ENCODE results near the gene UGT2B11. TPM values are rescaled to one million over a fixed set of nuclear protein-coding genes. Genes with fewer than 3 reads are reported as not detected.
"Not testable (repeated sequence)": the region's sequence is repeated elsewhere in the genome, so short reads cannot be mapped to it uniquely, and the experiment has no call there.

The UGT2B11 gene
- total RNA-seq, 1 donor from 2014 or later = not detected

DNA sequence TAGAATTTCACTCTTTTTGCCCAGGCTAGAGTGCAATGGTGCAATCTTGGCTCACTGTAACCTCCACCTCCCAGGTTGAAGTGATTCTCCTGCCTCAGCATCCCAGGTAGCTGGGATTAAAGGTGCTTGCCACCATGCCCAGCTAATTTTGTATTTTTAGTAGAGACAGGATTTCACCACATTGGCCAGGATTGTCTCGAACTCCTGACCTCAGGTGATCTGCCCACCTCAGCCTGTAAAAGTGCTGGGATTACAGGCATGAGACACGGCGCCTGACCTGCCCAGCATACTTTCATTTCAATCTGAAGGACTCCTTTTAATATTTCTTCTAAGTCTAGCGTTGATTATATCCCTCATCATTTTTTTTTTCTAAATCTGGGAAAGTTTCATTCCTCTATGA, 45.4 kb downstream of the UGT2B11 start:
- DNase-seq = not testable (repeated sequence)

DNA sequence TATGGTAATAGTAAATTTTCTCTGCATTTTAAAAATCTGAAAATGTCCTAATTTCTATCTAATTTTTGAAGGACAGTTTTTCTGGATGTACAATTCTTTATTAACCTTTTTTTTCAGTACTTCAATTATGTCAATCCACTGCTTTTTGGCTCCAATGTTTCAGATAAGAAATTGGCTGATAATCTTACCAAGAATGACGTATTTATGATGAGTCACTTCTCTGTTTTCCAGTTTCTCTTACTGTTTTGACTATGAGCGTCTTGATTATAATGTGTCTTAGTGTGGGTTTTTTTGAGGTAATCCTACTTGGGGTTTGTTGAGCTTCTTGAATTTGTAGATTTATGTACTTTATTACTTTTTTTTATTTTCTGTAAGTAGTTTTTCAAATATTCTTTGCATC, 47.2 kb downstream of the UGT2B11 start:
- no peak for DNase-seq

DNA sequence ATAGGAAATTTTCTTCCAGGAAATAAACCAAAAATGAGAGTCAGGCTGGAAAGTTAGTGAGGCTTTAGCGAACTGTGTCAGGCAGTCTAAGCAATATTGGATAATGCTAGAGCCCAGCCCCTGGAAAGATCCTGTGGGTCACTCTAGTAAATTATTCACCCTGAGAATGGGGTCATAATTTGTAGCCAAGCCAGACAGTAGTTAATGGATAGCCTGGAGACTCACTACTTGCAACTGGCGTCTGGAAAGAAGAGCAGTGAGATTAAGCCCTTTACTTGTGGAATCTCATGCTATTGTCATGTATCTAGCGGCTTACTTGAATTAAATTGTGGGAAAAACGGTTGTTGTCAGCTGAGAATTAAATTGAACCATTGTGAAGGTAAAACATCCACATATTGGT, 48.2 kb downstream of the UGT2B11 start:
- not testable (repeated sequence) for DNase-seq

DNA sequence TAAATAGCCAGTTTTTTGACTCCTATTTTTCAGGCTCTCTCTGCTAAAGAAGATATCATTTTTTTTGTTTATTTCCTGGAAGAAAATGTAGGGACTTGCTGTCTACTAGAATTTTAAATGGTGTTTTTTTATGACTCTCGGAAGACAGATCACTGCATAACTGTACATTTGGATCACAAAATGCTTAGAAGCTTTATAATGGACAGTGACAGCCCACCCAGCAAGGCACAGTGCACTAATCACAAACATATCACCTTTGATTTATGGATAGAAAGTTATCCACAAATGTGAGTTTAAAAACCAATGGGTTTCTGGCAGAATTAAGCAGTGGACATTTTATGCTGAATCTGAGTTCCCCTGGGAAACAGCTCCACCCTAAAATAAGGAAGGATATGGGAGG, 48.8 kb downstream of the UGT2B11 start:
- not testable (repeated sequence) for DNase-seq

DNA sequence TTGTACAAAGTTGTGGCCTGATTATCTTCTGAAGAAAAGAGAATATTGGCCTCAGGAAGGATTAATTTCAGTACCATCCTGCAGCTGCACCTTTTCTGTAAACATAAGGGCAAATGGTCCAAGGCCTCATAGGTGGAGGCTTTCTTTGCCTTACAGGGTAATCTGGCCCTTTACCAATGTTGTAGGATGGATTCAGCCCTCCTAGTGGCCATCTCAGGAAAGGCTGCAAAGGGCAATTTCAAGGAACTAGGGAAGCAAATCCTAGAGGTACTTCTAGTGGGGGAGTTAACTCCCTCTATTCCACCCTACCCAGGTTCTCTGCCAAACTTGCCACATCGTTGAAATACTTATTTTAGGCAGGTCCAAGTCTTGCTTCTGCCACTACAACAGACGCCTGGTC, 57.6 kb downstream of the UGT2B11 start:
- DNase-seq = no peak

DNA sequence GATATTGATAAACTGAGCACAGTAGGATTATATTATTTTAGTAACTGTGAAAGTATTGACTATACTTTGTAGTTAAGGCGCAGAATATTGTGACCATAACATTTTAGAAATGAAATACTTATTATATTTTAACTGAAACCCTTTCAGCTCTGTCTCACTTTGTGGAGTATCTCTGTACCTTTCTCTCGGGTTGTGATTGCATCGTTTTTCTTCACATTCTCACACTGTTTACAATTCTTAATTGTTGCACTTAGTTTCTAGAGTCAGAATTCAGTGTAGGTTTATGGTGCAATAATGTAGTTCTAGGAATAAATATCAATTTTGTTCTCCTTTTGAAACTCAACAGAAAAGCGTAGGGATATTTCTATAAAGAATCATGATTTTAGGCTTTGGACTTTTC, 60.5 kb downstream of the UGT2B11 start:
- DNase-seq = no peak

Other genes starting within 250 kb of the UGT2B11 start
- not detected for gene UGT2B7, start 118.3 kb downstream of the UGT2B11 start, total RNA-seq
- gene UGT2B28, start 65.7 kb upstream of the UGT2B11 start, total RNA-seq = not detected

All from skin of body (tissue), 2 donors.